Fibroblast of lung (primary cell): ENCODE results near the gene C3AR1. TPM values are rescaled to one million over a fixed set of nuclear protein-coding genes. Genes with fewer than 3 reads are reported as not detected.
"Not testable (repeated sequence)": the region's sequence is repeated elsewhere in the genome, so short reads cannot be mapped to it uniquely, and the experiment has no call there.

Experiments
- DNase-seq, 2 donors: peaks; one replicate each; pipeline versions ENCODE4 v3.0.0 to v3.0.0-alpha.2; 2010; ENCODE audit warnings: low read depth in 2 of 2
- H2AFZ ChIP-seq: 2 replicates; pipeline ENCODE4 v1.5.1; 2012; ENCODE audit warnings: low read length, control low read depth, inconsistent platforms
- H3K27ac ChIP-seq: 2 replicates; pipeline ENCODE4 v1.5.1; 2011; ENCODE audit warnings: low read length, control low read depth; ENCODE audit not compliant: insufficient read depth
- H3K27me3 ChIP-seq: 2 replicates; pipeline ENCODE4 v1.5.1; 2011; ENCODE audit warnings: mild to moderate bottlenecking, low read length; ENCODE audit not compliant: control insufficient read depth, insufficient read depth
- H3K36me3 ChIP-seq: 2 replicates; pipeline ENCODE4 v1.5.1; 2011; ENCODE audit warnings: low read length; ENCODE audit not compliant: control insufficient read depth, insufficient read depth
- H3K4me1 ChIP-seq: 2 replicates; pipeline ENCODE4 v1.5.1; 2011; ENCODE audit warnings: low read length; ENCODE audit not compliant: control insufficient read depth, insufficient read depth; ENCODE audit errors: extremely low read depth
- H3K4me2 ChIP-seq: 2 replicates; pipeline ENCODE4 v1.5.1; 2011; ENCODE audit warnings: low read length, control low read depth; ENCODE audit not compliant: insufficient read depth; ENCODE audit errors: extremely low read depth
- H3K4me3 ChIP-seq, 4 experiments: fragments of 200-600 bp in 1 of 4; sonication (generic) in 1 of 4; replicated peaks in 1 of 4; 2 replicates each; pipeline ENCODE4 v1.5.1; 2011 to 2016; ENCODE audit warnings: low read length in 4 of 4, low read depth in 3 of 4, mild to moderate bottlenecking in 3 of 4, control low read depth in 2 of 4, inconsistent platforms in 1 of 4, mixed read lengths in 1 of 4; ENCODE audit not compliant: insufficient read depth in 1 of 4; ENCODE audit errors: control extremely low read depth in 1 of 4
- H3K79me2 ChIP-seq: 2 replicates; pipeline ENCODE4 v1.5.1; 2012; ENCODE audit warnings: mild to moderate bottlenecking, low read length, inconsistent platforms; ENCODE audit not compliant: control insufficient read depth, insufficient read depth
- H3K9ac ChIP-seq: 2 replicates; pipeline ENCODE4 v1.5.1; 2011; ENCODE audit warnings: mild to moderate bottlenecking, low read length, control low read depth; ENCODE audit not compliant: insufficient read depth
- H3K9me3 ChIP-seq: 2 replicates; pipeline ENCODE4 v1.5.1; 2012; ENCODE audit warnings: low read depth, low read length; ENCODE audit not compliant: control insufficient read depth, insufficient read depth
- H4K20me1 ChIP-seq: 2 replicates; pipeline ENCODE4 v1.5.1; 2011; ENCODE audit warnings: low read length; ENCODE audit not compliant: control insufficient read depth, insufficient read depth; ENCODE audit errors: extremely low read depth
- EZH2 ChIP-seq: IDR thresholded peaks from 2 replicates; pipeline ENCODE4 v1.5.1; 2012; ENCODE audit warnings: low read length, control low read depth, mild to moderate bottlenecking; ENCODE audit errors: missing control alignments
- polyA plus RNA-seq, 2 donors: library from polyadenylated mRNA; depleted of rRNA in 1 of 2; stranded (reverse) in 1 of 2; unstranded in 1 of 2; fragments of >200 nt; gene quantifications; 2 replicates each; pipeline ENCODE4 v1.2.1, GENCODE V29; 2011 to 2012; ENCODE audit warnings: missing spikeins in 1 of 2
- total RNA-seq: library from RNA; depleted of rRNA; stranded (reverse); fragments of >200 nt; gene quantifications from 2 replicates; pipeline ENCODE4 v1.2.1, GENCODE V29; 2014
- TF ChIP-seq, protein P1 (sequence below), 2 donors: IDR thresholded peaks in 1 of 2; conservative IDR thresholded peaks in 1 of 2; 1 replicate in 1 of 2; 2 replicates in 1 of 2; pipeline ENCODE4 v1.5.1; 2011 to 2012; ENCODE audit warnings: low read length in 2 of 2, control low read depth in 1 of 2, inconsistent platforms in 1 of 2, low read depth in 1 of 2, mild to moderate bottlenecking in 1 of 2

C3AR1 gene
- total and polyA plus RNA-seq, 2 donors (not counting 1 experiment from before 2014, with no cell fraction given): 0.17 to 0.37 TPM

DNA sequence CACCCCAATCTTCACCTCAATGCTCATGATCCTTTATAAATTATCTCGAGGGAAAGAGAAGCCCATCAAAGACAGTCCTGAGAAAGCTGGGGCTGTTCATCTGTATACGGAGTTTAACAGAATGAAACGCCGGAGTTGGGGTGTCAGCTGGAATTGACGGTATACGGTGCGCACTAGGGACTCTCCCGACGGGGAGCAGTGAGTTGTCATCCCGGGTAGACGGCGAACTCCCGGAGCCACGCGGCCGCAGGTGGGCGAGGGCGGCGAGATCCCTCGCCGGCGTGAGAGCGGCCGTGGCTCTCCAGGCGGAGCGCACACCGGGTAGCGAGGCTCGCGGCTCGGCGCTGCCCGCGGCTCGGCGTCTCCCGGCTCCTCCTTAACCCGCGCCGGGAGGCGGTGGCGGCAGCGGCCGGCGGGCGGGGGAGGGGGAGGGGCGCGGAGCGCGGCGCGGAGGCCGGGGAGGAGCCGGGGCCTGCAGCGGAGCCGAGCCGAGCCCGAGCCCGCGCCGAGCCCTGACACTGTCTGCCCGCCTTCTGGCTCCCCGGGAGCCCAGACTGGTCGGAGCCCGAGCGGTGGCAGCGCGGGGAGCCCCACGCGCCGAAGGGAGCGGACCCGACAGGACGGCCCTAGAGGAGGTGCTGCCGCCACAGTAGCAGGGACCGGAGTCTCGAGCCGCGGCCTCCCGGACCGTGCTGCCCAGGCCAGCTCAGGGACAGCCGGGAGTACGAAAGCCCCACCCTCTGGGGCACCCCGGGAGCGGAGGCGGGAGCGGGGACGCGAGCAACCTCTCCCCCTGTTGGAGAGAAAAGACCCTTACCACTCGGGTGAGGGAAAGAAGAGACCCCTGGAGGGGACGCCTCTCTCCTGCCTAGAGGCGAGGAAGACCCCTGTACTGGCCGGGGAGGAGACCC, 33.7 kb downstream of the C3AR1 start, which contains the start of gene FOXJ2:
FOXJ2 (plus strand) TSS at position 475 of the 911 bp plus-strand sequence. CDS start 7,117 bp downstream, outside the sequence.
- Histone ChIP-seq H2AFZ (peak within 1 kb of the TSS; percentile 78), H3K9me3 (no peaks in the 10 kb centered on the region), H3K9ac (peak within 1 kb of the TSS; percentile 95), H3K79me2 (peaks cover 46% of the 10 kb centered on the region), H3K36me3 (peaks cover 2% of the 10 kb centered on the region), H3K27me3 (no peaks in the 10 kb centered on the region), H3K27ac (peak within 1 kb of the TSS; percentile 94), H3K4me3 (peak within 1 kb of the TSS; percentile 88 to 95 (median 90)), H3K4me1 (peaks cover 8% of the 10 kb centered on the region), H3K4me2 (peak within 1 kb of the TSS; percentile 94), H4K20me1 (no peaks in the 10 kb centered on the region)
- DNase-seq: peak; percentile 63 to 67
- no peak for TF ChIP-seq EZH2
- TF ChIP-seq, protein P1, sequence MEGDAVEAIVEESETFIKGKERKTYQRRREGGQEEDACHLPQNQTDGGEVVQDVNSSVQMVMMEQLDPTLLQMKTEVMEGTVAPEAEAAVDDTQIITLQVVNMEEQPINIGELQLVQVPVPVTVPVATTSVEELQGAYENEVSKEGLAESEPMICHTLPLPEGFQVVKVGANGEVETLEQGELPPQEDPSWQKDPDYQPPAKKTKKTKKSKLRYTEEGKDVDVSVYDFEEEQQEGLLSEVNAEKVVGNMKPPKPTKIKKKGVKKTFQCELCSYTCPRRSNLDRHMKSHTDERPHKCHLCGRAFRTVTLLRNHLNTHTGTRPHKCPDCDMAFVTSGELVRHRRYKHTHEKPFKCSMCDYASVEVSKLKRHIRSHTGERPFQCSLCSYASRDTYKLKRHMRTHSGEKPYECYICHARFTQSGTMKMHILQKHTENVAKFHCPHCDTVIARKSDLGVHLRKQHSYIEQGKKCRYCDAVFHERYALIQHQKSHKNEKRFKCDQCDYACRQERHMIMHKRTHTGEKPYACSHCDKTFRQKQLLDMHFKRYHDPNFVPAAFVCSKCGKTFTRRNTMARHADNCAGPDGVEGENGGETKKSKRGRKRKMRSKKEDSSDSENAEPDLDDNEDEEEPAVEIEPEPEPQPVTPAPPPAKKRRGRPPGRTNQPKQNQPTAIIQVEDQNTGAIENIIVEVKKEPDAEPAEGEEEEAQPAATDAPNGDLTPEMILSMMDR (conservative IDR thresholded peaks at IDR 0.05 in 1 of 2, IDR thresholded peaks at IDR 0.05 in 1 of 2; ENCODE audit: low read depth in 1 of 2, low read length in 2 of 2): no peak

DNA sequence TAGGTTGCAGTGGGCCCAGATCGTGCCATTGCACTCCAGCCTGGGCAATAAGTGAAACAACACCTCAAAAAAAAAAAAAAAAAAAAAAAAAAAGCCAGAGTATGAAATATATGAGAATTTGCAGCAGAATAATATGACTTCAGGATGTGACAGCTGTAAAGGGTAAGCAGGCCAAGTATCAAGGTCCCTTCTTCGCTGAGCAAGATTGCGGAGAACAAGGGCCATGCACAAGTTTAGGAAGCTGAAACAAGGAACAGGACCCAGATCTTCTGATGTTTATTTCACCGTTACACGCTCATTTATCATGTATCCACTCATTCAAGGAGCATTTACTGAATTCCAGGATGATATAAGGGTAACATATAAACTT, 34.3 kb downstream of the C3AR1 start:
- H3K27me3 ChIP-seq: no peaks in the 10 kb centered on the region
- H3K4me3 ChIP-seq: peak overlapping the region; percentile 77 to 93 (median 86)
- H3K9me3 ChIP-seq: no peaks in the 10 kb centered on the region
- TF ChIP-seq EZH2: no peak
- TF ChIP-seq, protein P1 (conservative IDR thresholded peaks at IDR 0.05 in 1 of 2, IDR thresholded peaks at IDR 0.05 in 1 of 2; ENCODE audit: low read depth in 1 of 2, low read length in 2 of 2): no peak
- H4K20me1 ChIP-seq: no peaks in the 10 kb centered on the region
- peak overlapping the region; percentile 94 for H3K4me2 ChIP-seq
- H3K36me3 ChIP-seq: peaks cover 2% of the 10 kb centered on the region
- peak overlapping the region; percentile 95 for H3K9ac ChIP-seq
- peak in 1 of 2 donors; percentile 23 for DNase-seq
- peak overlapping the region; percentile 78 for H2AFZ ChIP-seq
- H3K79me2 ChIP-seq: peaks cover 40% of the 10 kb centered on the region
- peak overlapping the region; percentile 94 for H3K27ac ChIP-seq
- peaks cover 8% of the 10 kb centered on the region for H3K4me1 ChIP-seq

DNA sequence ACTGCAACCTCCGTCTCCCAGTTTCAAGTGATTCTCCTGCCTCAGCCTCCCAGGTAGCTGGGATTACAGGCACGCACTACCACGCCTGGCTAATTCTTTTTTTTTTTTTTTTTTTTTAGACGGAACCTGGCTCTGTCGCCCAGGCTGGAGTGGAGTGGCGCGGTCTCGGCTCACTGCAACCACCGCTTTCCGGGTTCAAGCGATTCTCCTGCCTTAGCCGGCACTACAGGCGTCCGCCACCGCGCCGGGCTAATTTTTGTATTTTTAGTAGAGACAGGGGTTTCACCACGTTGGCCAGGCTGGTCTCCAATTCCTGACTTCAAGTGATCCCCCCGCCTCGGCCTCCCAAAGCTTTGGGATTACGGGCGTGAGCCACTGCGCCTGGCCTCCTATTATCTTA, 35.1 kb downstream of the C3AR1 start:
- not testable (repeated sequence) for H2AFZ ChIP-seq, H3K27ac ChIP-seq, H3K27me3 ChIP-seq, H3K4me2 ChIP-seq, H3K4me1 ChIP-seq, H3K4me3 ChIP-seq, DNase-seq, H4K20me1 ChIP-seq, H3K36me3 ChIP-seq, H3K9me3 ChIP-seq, H3K9ac ChIP-seq
- H3K79me2 ChIP-seq: peaks cover 34% of the 10 kb centered on the region
